Chondrocyte (in vitro differentiated cells): ENCODE data around the gene ARHGAP18. TPM values are rescaled to one million over a fixed set of nuclear protein-coding genes. Genes with fewer than 3 reads are reported as not detected.
A peak's percentile ranks its signal among the peaks of the same experiment; 100 is the strongest.

Experiments
- DNase-seq: peaks from one replicate; pipeline ENCODE4 v3.0.0; 2021; ENCODE audit warnings: mixed read lengths, low spot score
- H3K27ac Mint-ChIP-seq: one replicate; pipeline ENCODE4 v1.8.0; 2021; ENCODE audit warnings: mild to moderate bottlenecking, moderate library complexity, mixed read lengths; ENCODE audit not compliant: unreplicated experiment
- H3K27me3 Mint-ChIP-seq: 2 replicates; pipeline ENCODE4 v1.8.0; 2021; ENCODE audit warnings: low read depth, mixed read lengths
- H3K36me3 Mint-ChIP-seq: 2 replicates; pipeline ENCODE4 v1.8.0; 2021; ENCODE audit warnings: low read depth, mixed read lengths
- H3K4me1 Mint-ChIP-seq: 2 replicates; pipeline ENCODE4 v1.8.0; 2021; ENCODE audit warnings: low read depth, mild to moderate bottlenecking, mixed read lengths
- H3K4me3 Mint-ChIP-seq: one replicate; pipeline ENCODE4 v1.8.0; 2021; ENCODE audit warnings: mild to moderate bottlenecking, moderate library complexity, mixed read lengths; ENCODE audit not compliant: unreplicated experiment
- H3K9me3 Mint-ChIP-seq: 2 replicates; pipeline ENCODE4 v1.8.0; 2021; ENCODE audit warnings: low read depth, mixed read lengths
- total RNA-seq: library from RNA; stranded (reverse); gene quantifications from 3 replicates; pipeline ENCODE4 v1.2.1, GENCODE V29; 2021
- TF ChIP-seq, protein P1 (sequence below): fragments of 200-600 bp; sonication (generic); IDR thresholded peaks from 2 replicates; pipeline ENCODE4 v1.5.0; 2021; ENCODE audit warnings: antibody characterized with exemption, mild to moderate bottlenecking, moderate library complexity

ARHGAP18 gene
- total RNA-seq, 1 donor from 2014 or later = 8.0 TPM

DNA sequence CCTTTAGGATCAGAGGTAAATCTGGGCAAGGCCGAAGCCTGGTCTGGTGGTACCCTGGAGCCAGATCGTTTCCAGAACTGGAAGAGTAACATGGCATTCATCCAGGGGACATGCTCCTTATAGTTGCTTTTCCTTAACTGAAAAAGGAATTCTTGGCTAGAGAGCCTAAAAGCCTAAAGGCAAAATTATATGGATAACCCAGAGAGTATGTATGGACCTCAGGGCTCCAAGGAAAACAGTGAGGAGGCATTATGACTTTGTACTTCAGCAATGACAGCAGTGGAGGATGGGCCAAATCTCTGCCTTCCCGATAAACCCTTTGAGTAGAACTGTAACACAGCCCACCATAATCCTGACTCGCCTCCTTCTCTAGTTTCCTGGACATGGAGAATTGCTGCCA is 29.3 kb downstream of the ARHGAP18 start:
- peaks cover 2% of the 10 kb centered on the region for H3K9me3 Mint-ChIP-seq
- H3K4me3 Mint-ChIP-seq = no peak overlapping the region
- no peaks in the 10 kb centered on the region for H3K27me3 Mint-ChIP-seq
- TF ChIP-seq, protein P1, sequence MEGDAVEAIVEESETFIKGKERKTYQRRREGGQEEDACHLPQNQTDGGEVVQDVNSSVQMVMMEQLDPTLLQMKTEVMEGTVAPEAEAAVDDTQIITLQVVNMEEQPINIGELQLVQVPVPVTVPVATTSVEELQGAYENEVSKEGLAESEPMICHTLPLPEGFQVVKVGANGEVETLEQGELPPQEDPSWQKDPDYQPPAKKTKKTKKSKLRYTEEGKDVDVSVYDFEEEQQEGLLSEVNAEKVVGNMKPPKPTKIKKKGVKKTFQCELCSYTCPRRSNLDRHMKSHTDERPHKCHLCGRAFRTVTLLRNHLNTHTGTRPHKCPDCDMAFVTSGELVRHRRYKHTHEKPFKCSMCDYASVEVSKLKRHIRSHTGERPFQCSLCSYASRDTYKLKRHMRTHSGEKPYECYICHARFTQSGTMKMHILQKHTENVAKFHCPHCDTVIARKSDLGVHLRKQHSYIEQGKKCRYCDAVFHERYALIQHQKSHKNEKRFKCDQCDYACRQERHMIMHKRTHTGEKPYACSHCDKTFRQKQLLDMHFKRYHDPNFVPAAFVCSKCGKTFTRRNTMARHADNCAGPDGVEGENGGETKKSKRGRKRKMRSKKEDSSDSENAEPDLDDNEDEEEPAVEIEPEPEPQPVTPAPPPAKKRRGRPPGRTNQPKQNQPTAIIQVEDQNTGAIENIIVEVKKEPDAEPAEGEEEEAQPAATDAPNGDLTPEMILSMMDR = no peak
- DNase-seq = no peak
- H3K27ac Mint-ChIP-seq = peak overlapping the region; percentile 58
- H3K36me3 Mint-ChIP-seq = no peaks in the 10 kb centered on the region
- peaks cover 75% of the 10 kb centered on the region for H3K4me1 Mint-ChIP-seq

GRCh38 chr6:129679758-129680157 is 30.2 kb downstream of the ARHGAP18 start:
- Mint-ChIP-seq H3K4me1 (peaks cover 72% of the 10 kb centered on the region), H3K4me3 (no peak overlapping the region), H3K27ac (peak overlapping the region; percentile 43), H3K27me3 (no peaks in the 10 kb centered on the region), H3K9me3 (peaks cover 2% of the 10 kb centered on the region), H3K36me3 (no peaks in the 10 kb centered on the region)
- DNase-seq = no peak
- TF ChIP-seq, protein P1 = no peak

DNA sequence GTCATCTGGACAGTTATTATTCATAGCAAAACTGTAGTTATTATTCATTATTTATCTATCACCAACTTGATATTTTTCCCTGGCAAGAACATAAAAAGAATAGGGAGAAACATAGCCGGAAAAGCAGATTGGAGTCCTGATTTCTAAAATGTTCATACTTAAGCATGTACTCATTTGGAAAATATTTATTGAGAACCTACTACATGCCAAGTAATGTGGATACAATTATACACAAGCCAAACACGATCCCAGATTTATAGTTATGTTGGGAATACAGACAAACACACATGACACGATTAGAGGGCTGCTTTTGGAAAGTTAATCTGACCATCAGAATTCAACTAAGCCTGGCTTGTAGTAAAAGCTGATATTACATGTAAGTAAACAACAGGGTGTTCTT is 30.7 kb downstream of the ARHGAP18 start:
- Mint-ChIP-seq H3K27ac (peak overlapping the region; percentile 51), H3K4me1 (peaks cover 72% of the 10 kb centered on the region)
- TF ChIP-seq, protein P1 = no peak

GRCh38 chr6:129678463-129678862 is 31.5 kb downstream of the ARHGAP18 start:
- Mint-ChIP-seq H3K9me3 (peaks cover 2% of the 10 kb centered on the region), H3K27me3 (no peaks in the 10 kb centered on the region), H3K4me3 (no peak overlapping the region), H3K4me1 (peaks cover 72% of the 10 kb centered on the region), H3K36me3 (no peaks in the 10 kb centered on the region), H3K27ac (no peak overlapping the region)
- TF ChIP-seq, protein P1 = no peak
- DNase-seq = no peak

More for the DNA sequence above, 30.7 kb downstream of the ARHGAP18 start:
- H3K9me3 Mint-ChIP-seq = peaks cover 2% of the 10 kb centered on the region
- no peak for DNase-seq
- no peaks in the 10 kb centered on the region for H3K36me3 Mint-ChIP-seq
- no peaks in the 10 kb centered on the region for H3K27me3 Mint-ChIP-seq
- H3K4me3 Mint-ChIP-seq = no peak overlapping the region

DNA sequence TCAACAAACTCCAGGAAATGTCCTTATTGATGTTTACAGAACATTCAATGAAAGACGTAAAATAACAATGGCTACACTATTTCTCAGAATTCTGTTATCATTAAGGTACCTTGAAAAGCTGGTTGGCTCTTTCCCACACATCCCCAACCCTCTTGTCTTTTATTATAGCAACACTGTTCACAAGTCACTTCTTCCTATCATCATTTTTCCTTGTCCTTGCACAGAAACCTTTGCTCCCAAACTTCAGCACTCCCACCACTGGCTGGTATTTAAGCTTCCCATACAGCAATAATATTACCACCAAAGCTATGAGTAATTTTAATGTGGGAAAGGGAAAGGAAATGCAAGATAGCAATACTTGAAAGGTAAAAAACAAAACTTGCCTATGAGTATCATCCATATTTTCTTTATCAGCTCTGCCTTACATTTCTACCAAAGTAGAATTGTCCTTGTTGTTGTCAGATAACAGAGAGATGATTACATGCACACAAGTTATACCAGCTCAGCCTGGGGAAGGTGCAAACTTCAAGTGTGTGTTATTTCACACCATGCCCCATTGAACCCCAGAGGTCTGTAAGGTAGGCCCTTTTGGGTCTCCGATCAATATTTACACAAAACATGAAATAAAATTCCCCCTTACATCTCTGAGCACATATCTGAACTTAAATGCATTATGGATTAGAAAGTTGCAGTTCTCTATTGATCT is 32.2 kb downstream of the ARHGAP18 start:
- no peak overlapping the region for H3K4me3 Mint-ChIP-seq
- peaks cover 77% of the 10 kb centered on the region for H3K4me1 Mint-ChIP-seq
- peak overlapping the region; percentile 15 for H3K27ac Mint-ChIP-seq
- H3K36me3 Mint-ChIP-seq = no peaks in the 10 kb centered on the region
- DNase-seq = no peak
- TF ChIP-seq, protein P1 = no peak
- H3K9me3 Mint-ChIP-seq = peaks cover 2% of the 10 kb centered on the region
- H3K27me3 Mint-ChIP-seq = no peaks in the 10 kb centered on the region
